HepG2 (cell line): Measurements from ENCODE around the gene MTA2. TPM values are rescaled to one million over a fixed set of nuclear protein-coding genes. Genes with fewer than 3 reads are reported as not detected.

Source experiments
- ATAC-seq: fragments of 200-7000 bp; cut with Tn5 transposase; 3 replicates; pipeline ENCODE4 v1.9.1; 2020; ENCODE audit warnings: mild to moderate bottlenecking, moderate library complexity
- BruUV-seq: library from RNA; stranded (reverse); fragments of 400-500 nt; replicated peaks from 2 replicates; lab custom pipeline; 2021; lab: Mats Ljungman, UMichigan
- CTCF ChIA-PET: fragments of 300-600 bp; formaldehyde crosslinking; extraction: SDS; loops from one replicate; lab custom pipeline; 2021; ENCODE audit warnings: low total read pairs, inconsistent platforms, low intra/inter-chr PET ratio; lab: Yijun Ruan, JAX
- POLR2A ChIA-PET: fragments of 350-600 bp; sonication (Branson Sonifier 250); formaldehyde crosslinking; loops from one replicate; lab custom pipeline; 2020; ENCODE audit warnings: antibody characterized with exemption, inconsistent platforms; lab: Yijun Ruan, JAX
- DNase-seq: peaks from one replicate; pipeline ENCODE4 v3.0.0-alpha.2; 2015; ENCODE audit warnings: low spot score
- FAIRE-seq: peaks from 3 replicates; lab custom pipeline; 2011; peaks lifted over from hg19 to GRCh38; lab: Jason Lieb, UNC
- H2AFZ ChIP-seq: one replicate; pipeline ENCODE4 v1.6.1; 2011; ENCODE audit warnings: low read length, inconsistent platforms
- H3K27ac ChIP-seq: fragments of 300-600 bp; 3 replicates; pipeline ENCODE4 v1.8.0; 2011; ENCODE audit warnings: mixed run types, mild to moderate bottlenecking, mixed read lengths, low read length, inconsistent platforms; ENCODE audit not compliant: insufficient read depth; ENCODE audit errors: extremely low read length
- H3K27me3 ChIP-seq, 2 experiments: fragments of 200-600 bp in 1 of 2; 2 replicates in 1 of 2; 3 replicates in 1 of 2; pipeline versions ENCODE4 v1.6.0 to v1.8.0; 2011; ENCODE audit warnings: low read length in 2 of 2, mild to moderate bottlenecking in 2 of 2, moderate library complexity in 2 of 2, inconsistent platforms in 1 of 2; ENCODE audit not compliant: insufficient read depth in 2 of 2, control insufficient read depth in 1 of 2
- H3K36me3 ChIP-seq, 2 experiments: fragments of 200-600 bp in 1 of 2; replicated peaks in 1 of 2; 2 replicates in 1 of 2; 3 replicates in 1 of 2; pipeline versions ENCODE4 v1.5.1 to v1.8.0; 2011; ENCODE audit warnings: low read length in 2 of 2, inconsistent platforms in 1 of 2; ENCODE audit not compliant: insufficient read depth in 2 of 2, control insufficient read depth in 1 of 2
- H3K4me1 ChIP-seq: 2 replicates; pipeline ENCODE4 v1.5.1; 2012; ENCODE audit warnings: low read length, inconsistent platforms; ENCODE audit not compliant: insufficient read depth
- H3K4me2 ChIP-seq: 2 replicates; pipeline ENCODE4 v1.6.0; 2011; ENCODE audit warnings: low read depth, low read length, inconsistent platforms
- H3K4me3 ChIP-seq, 3 experiments: fragments of 200-600 bp in 1 of 3; sonication (generic), shearing (Covaris generic) in 1 of 3; replicated peaks in 1 of 3; 2 replicates each; pipeline ENCODE4 v1.5.1; 2011 to 2016; ENCODE audit warnings: low read length in 3 of 3, inconsistent platforms in 2 of 3, low read depth in 2 of 3, mild to moderate bottlenecking in 2 of 3, control low read depth in 1 of 3, mixed read lengths in 1 of 3; ENCODE audit not compliant: insufficient read depth in 1 of 3
- H3K79me2 ChIP-seq: one replicate; pipeline ENCODE4 v1.6.1; 2011; ENCODE audit warnings: low read length, inconsistent platforms; ENCODE audit not compliant: insufficient read depth
- H3K9ac ChIP-seq: 2 replicates; pipeline ENCODE4 v1.6.0; 2011; ENCODE audit warnings: mild to moderate bottlenecking, low read depth, low read length, inconsistent platforms; ENCODE audit not compliant: insufficient read depth
- H3K9me3 ChIP-seq: 2 replicates; pipeline ENCODE4 v1.5.1; 2012; ENCODE audit warnings: mild to moderate bottlenecking, low read length
- H4K20me1 ChIP-seq: 2 replicates; pipeline ENCODE4 v1.6.0; 2011; ENCODE audit warnings: inconsistent platforms, mild to moderate bottlenecking, low read length, moderate library complexity; ENCODE audit not compliant: insufficient read depth
- HIC2 ChIP-seq: sonication (generic); formaldehyde crosslinking; IDR thresholded peaks from 2 replicates; pipeline ENCODE4 v1.9.0; 2022; ENCODE audit warnings: low read depth, missing genetic modification reagents
- KDM2A ChIP-seq: sonication (generic); formaldehyde crosslinking; IDR thresholded peaks from 2 replicates; pipeline ENCODE4 v1.4.0; 2020; ENCODE audit warnings: low read depth, missing genetic modification reagents, borderline replicate concordance
- KLF11 ChIP-seq: IDR thresholded peaks from 2 replicates; pipeline ENCODE4 v1.6.1; 2016; ENCODE audit warnings: missing compliant biosample characterization
- MXD1 ChIP-seq: sonication (generic); formaldehyde crosslinking; IDR thresholded peaks from 2 replicates; pipeline ENCODE4 v1.4.0; 2020; ENCODE audit warnings: mild to moderate bottlenecking, missing genetic modification reagents
- UBTF ChIP-seq: sonication (generic); formaldehyde crosslinking; IDR thresholded peaks from 2 replicates; pipeline ENCODE4 v1.4.0; 2020; ENCODE audit warnings: mild to moderate bottlenecking, missing genetic modification reagents
- ZMYM3 ChIP-seq: sonication (generic); formaldehyde crosslinking; IDR thresholded peaks from 2 replicates; pipeline ENCODE4 v1.5.1; 2020; ENCODE audit warnings: mild to moderate bottlenecking, missing genetic modification reagents
- ZNF788 ChIP-seq: sonication (generic); formaldehyde crosslinking; IDR thresholded peaks from 2 replicates; pipeline ENCODE4 v1.5.0; 2020; ENCODE audit warnings: mild to moderate bottlenecking, missing genetic modification reagents, borderline replicate concordance
- WGBS: methylation state at CpG from one replicate; pipeline ENCODE4 v1.1.6; 2017; ENCODE audit warnings: low lambda C conversion rate; 5-methylcytosine and 5-hydroxymethylcytosine counted together
- in situ Hi-C: cut with HindIII; loops from 2 replicates; pipeline ENCODE4 v1.10.0; 2017; ENCODE audit warnings: low pct_unique_long_range_greater_than_20kb; ENCODE audit not compliant: extremely low pct_ligation_motif_present
- intact Hi-C: fragments of 100-400 bp; cut with micrococcal nuclease; formaldehyde crosslinking; loops from one replicate; pipeline ENCODE4 v1.10.0; 2022; ENCODE audit not compliant: unreplicated experiment
- polyA plus RNA-seq, 8 experiments: library from polyadenylated mRNA; depleted of rRNA in 3 of 8; stranded (reverse) in 7 of 8; unstranded in 1 of 8; fragments of >200 nt; fragmentation: Illumina TruSeq in 4 of 8; extraction: Trizol in 4 of 8; gene quantifications; 2 replicates each; pipeline versions ENCODE4 v1.2.1 to v1.2.3, GENCODE V29; 2011 to 2016; ENCODE audit warnings: low read depth in 4 of 8, missing spikeins in 1 of 8, mixed read lengths in 1 of 8; ENCODE audit not compliant: insufficient read depth in 1 of 8
- total RNA-seq, 5 experiments: library from RNA; depleted of rRNA; stranded (reverse); fragments of >200 nt; fragmentation: Illumina TruSeq; extraction: Trizol; gene quantifications; 2 replicates each; pipeline ENCODE4 v1.2.3, GENCODE V29; 2016; ENCODE audit warnings: low read depth in 1 of 5
- TF ChIP-seq, protein P1 (sequence below): fragments of 450-650 bp; IDR thresholded peaks from 2 replicates; pipeline ENCODE4 v1.6.1; 2016

Gene MTA2
- total and polyA plus RNA-seq, 2 of the 13 experiments (the other 11 are each of a cell fraction or from before 2014, with no cell fraction given), result 14.0 to 70.0 TPM

DNA sequence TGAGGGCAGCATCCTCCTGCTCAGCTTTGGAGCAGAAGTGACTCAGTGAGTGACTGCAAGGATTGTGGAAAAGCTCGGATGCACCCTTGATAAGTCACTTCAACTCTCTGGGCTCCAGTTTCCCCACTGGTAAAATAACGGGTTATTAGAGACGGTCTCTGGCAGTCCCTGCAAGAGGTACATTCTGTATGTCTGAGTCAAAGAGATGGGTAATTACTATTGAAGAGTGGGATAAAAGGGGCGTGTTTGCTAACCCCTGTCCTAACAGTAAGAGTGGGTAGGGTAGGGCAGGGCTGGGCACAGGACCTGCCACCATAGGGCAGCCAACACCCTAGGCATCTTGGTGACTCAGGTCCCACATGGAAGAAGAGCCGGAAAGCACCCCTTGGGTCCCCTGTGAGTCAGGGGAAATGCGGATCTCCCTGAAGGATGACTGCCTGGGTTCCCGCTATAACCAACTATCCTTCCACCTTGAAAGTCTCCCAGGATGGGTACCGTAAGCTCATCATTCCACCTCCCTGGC, 47.8 kb downstream of the MTA2 start:
- Histone ChIP-seq H4K20me1 (no peaks in the 10 kb centered on the region), H3K9me3 (no peaks in the 10 kb centered on the region), H3K79me2 (no peaks in the 10 kb centered on the region), H3K4me2 (peak overlapping the region; percentile 84), H3K36me3 (peaks cover 2 to 8% of the 10 kb centered on the region in 2 experiments; a peak in 3 of 5 replicates), H3K4me3 (no peak overlapping the region), H3K27ac (peak overlapping the region; percentile 82), H3K27me3 (no peaks in the 10 kb centered on the region), H2AFZ (no peak overlapping the region), H3K9ac (peak overlapping the region; percentile 80), H3K4me1 (peaks cover 93% of the 10 kb centered on the region)
- BruUV-seq, result no TSS peak
- ATAC-seq (peak; percentile 1; the same call in 2 of the 3 replicates), DNase-seq (no peak), FAIRE-seq (no peak)
- 58% methylated on average over 6 of the region's 8 CpGs for WGBS
- ChIA-PET CTCF (no interaction called here), POLR2A (interaction anchor here (1.1 to 4.5 kb wide), 7 partner anchors 10 to 129 kb away, joined by 3 to 23 read pairs (median 6); partner anchors contain the start of genes C11orf98, CSKMT, EEF1G and LBHD1)
- 0 out of 2 replicates have a peak, but pooled peaks have one; percentile 16 for TF ChIP-seq ZNF788
- TF ChIP-seq KDM2A, result no peak
- intact Hi-C loops (no loop called here), in situ Hi-C loops (loop anchor here (5.0 kb wide), 1 partner anchor 132 kb away; no protein-coding TSS in a partner anchor)

GRCh38 chr11:62553080-62553838, 48.4 kb downstream of the MTA2 start:
- H3K9me3 ChIP-seq, result no peaks in the 10 kb centered on the region
- in situ Hi-C loops (loop anchor here (5.0 kb wide), 1 partner anchor 131 kb away; no protein-coding TSS in a partner anchor), intact Hi-C loops (no loop called here)
- no TSS peak for BruUV-seq
- H3K4me2 ChIP-seq, result peak overlapping the region; percentile 84
- no peaks in the 10 kb centered on the region for H3K27me3 ChIP-seq
- FAIRE-seq (no peak), DNase-seq (no peak), ATAC-seq (peak; percentile 55)
- no peaks in the 10 kb centered on the region for H4K20me1 ChIP-seq
- 0 out of 5 replicates have a peak, but pooled peaks cover 0 to 4% of the 10 kb centered on the region in 2 experiments for H3K36me3 ChIP-seq
- WGBS, result 9% methylated on average over 15 of the region's 15 CpGs
- peak overlapping the region; percentile 90 for H2AFZ ChIP-seq
- H3K79me2 ChIP-seq, result no peaks in the 10 kb centered on the region
- ChIA-PET POLR2A (interaction anchor here (0.7 to 4.5 kb wide), 8 partner anchors 21 to 288 kb away, joined by 3 to 23 read pairs (median 4); partner anchors contain the start of genes C11orf98, CSKMT, EEF1G and LBHD1), CTCF (no interaction called here)
- peaks cover 99% of the 10 kb centered on the region for H3K4me1 ChIP-seq
- H3K9ac ChIP-seq, result peak overlapping the region; percentile 80
- H3K27ac ChIP-seq, result peak overlapping the region; percentile 82
- peak overlapping the region in 2 of 3 experiments; percentile 31 to 65; a peak in 5 of 6 replicates for H3K4me3 ChIP-seq
- TF ChIP-seq KLF11 (CRISPR knock-in tag) (no peak), ZMYM3 (CRISPR knock-in tag) (peak; percentile 23; the same call in 1 of the 2 replicates), MXD1 (CRISPR knock-in tag) (no peak), HIC2 (CRISPR knock-in tag) (peak; percentile 58; the same call in 1 of the 2 replicates), UBTF (CRISPR knock-in tag) (0 out of 2 replicates have a peak, but pooled peaks have one; percentile 22)
- TF ChIP-seq, protein P1, sequence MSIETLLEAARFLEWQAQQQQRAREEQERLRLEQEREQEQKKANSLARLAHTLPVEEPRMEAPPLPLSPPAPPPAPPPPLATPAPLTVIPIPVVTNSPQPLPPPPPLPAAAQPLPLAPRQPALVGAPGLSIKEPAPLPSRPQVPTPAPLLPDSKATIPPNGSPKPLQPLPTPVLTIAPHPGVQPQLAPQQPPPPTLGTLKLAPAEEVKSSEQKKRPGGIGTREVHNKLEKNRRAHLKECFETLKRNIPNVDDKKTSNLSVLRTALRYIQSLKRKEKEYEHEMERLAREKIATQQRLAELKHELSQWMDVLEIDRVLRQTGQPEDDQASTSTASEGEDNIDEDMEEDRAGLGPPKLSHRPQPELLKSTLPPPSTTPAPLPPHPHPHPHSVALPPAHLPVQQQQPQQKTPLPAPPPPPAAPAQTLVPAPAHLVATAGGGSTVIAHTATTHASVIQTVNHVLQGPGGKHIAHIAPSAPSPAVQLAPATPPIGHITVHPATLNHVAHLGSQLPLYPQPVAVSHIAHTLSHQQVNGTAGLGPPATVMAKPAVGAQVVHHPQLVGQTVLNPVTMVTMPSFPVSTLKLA, result no peak
